CD4-positive, alpha-beta T cell (primary cell): ENCODE results near the gene HEPHL1. TPM values are rescaled to one million over a fixed set of nuclear protein-coding genes. Genes with fewer than 3 reads are reported as not detected.

Experiments
- ATAC-seq: fragments of 200-7000 bp; cut with Tn5 transposase; one replicate; pipeline ENCODE4 v1.10.0; 2022; ENCODE audit warnings: mild to moderate bottlenecking; ENCODE audit not compliant: poor library complexity
- CTCF ChIA-PET: fragments of 350-600 bp; sonication (Branson Sonifier 250); formaldehyde crosslinking; loops from one replicate; lab custom pipeline; 2021; ENCODE audit warnings: antibody characterized with exemption, inconsistent platforms; lab: Charles Lee
- POLR2A ChIA-PET: fragments of 350-600 bp; sonication (Branson Sonifier 250); formaldehyde crosslinking; loops from one replicate; lab custom pipeline; 2021; ENCODE audit warnings: antibody characterized with exemption, inconsistent platforms; lab: Charles Lee
- DNase-seq, 14 experiments: peaks; one replicate each; pipeline ENCODE4 v3.0.0-alpha.2; 2013 to 2020; ENCODE audit warnings: mixed read lengths in 2 of 14
- H3K27ac ChIP-seq, 2 donors: one replicate each; pipeline versions ENCODE4 v1.5.1 to v1.7.0; 2013; ENCODE audit warnings: low read length in 2 of 2, low read depth in 1 of 2, mild to moderate bottlenecking in 1 of 2
- H3K27me3 ChIP-seq, 2 experiments: 1 replicate in 1 of 2; 2 replicates in 1 of 2; pipeline versions ENCODE4 v1.6.1 to v1.7.0; 2013; ENCODE audit warnings: low read length in 2 of 2, control low read depth in 1 of 2, mild to moderate bottlenecking in 1 of 2, moderate library complexity in 1 of 2; ENCODE audit not compliant: insufficient read depth in 2 of 2, control insufficient read depth in 1 of 2
- H3K36me3 ChIP-seq: one replicate; pipeline ENCODE4 v1.6.1; 2013; ENCODE audit warnings: low read length, control low read depth; ENCODE audit not compliant: insufficient read depth
- H3K4me1 ChIP-seq: one replicate; pipeline ENCODE4 v1.6.1; 2013; ENCODE audit warnings: low read length, control low read depth; ENCODE audit not compliant: insufficient read depth
- H3K4me3 ChIP-seq: one replicate; pipeline ENCODE4 v1.5.1; 2013; ENCODE audit warnings: mild to moderate bottlenecking, low read length, moderate library complexity
- H3K9me3 ChIP-seq, 2 experiments: 1 replicate in 1 of 2; 2 replicates in 1 of 2; pipeline versions ENCODE4 v1.6.1 to v1.7.0; 2013; ENCODE audit warnings: low read length in 2 of 2, mild to moderate bottlenecking in 2 of 2, control low read depth in 1 of 2, moderate library complexity in 1 of 2; ENCODE audit not compliant: control insufficient read depth in 1 of 2, insufficient read depth in 1 of 2
- H3K27ac Mint-ChIP-seq: one replicate; pipeline ENCODE4 v1.8.0; 2020; ENCODE audit warnings: mixed read lengths
- H3K27me3 Mint-ChIP-seq: one replicate; pipeline ENCODE4 v1.8.0; 2021; ENCODE audit warnings: mixed read lengths
- H3K36me3 Mint-ChIP-seq: one replicate; pipeline ENCODE4 v1.8.0; 2021; ENCODE audit warnings: low read depth, mixed read lengths
- H3K4me1 Mint-ChIP-seq: one replicate; pipeline ENCODE4 v1.8.0; 2021; ENCODE audit warnings: low read depth, mixed read lengths
- H3K4me3 Mint-ChIP-seq: one replicate; pipeline ENCODE4 v1.8.0; 2020; ENCODE audit warnings: mild to moderate bottlenecking, mixed read lengths
- H3K9me3 Mint-ChIP-seq: one replicate; pipeline ENCODE4 v1.8.0; 2020; ENCODE audit warnings: mixed read lengths
- CTCF ChIP-seq: fragments of 200-600 bp; IDR thresholded peaks from one replicate; pipeline ENCODE4 v1.8.0; 2022; ENCODE audit warnings: antibody characterized with exemption, mild to moderate bottlenecking
- intact Hi-C, 2 experiments: fragments of 100-400 bp; cut with DNase I in 1 of 2; cut with micrococcal nuclease in 1 of 2; formaldehyde crosslinking; loops; one replicate each; pipeline versions ENCODE4 v1.15.1 to v1.9.0; 2023 to 2025; cut with DNase I, micrococcal nuclease
- total RNA-seq, 174 experiments: library from RNA in 2 of 174; stranded (reverse) in 2 of 174; gene quantifications; one replicate each; pipeline ENCODE4 v1.2.3 and lab custom pipeline; 2021 to 2026

The HEPHL1 gene
- total RNA-seq, 2 experiments from 2014 or later, result not detected

- CTCF ChIA-PET, result no interaction called here
Observed at GRCh38 chr11:94007426-94007825, 13.7 kb upstream of the HEPHL1 start.

GRCh38 chr11:94007906-94008305 is 13.2 kb upstream of the HEPHL1 start:
- H3K9me3 Mint-ChIP-seq, result peaks cover 2% of the 10 kb centered on the region
- POLR2A ChIA-PET, result no interaction called here
- H3K4me1 Mint-ChIP-seq, result no peaks in the 10 kb centered on the region
- H3K36me3 Mint-ChIP-seq, result no peaks in the 10 kb centered on the region
- no peak for TF ChIP-seq CTCF
- no peak overlapping the region for H3K27ac ChIP-seq
- DNase-seq (no peak), ATAC-seq (no peak)
- H3K36me3 ChIP-seq, result no peaks in the 10 kb centered on the region
- no peak overlapping the region for H3K27ac Mint-ChIP-seq
- no peaks in the 10 kb centered on the region for H3K4me1 ChIP-seq
- H3K27me3 Mint-ChIP-seq, result peaks cover 28% of the 10 kb centered on the region
- H3K27me3 ChIP-seq, result no peaks in the 10 kb centered on the region
- CTCF ChIA-PET, result no interaction called here
- intact Hi-C loops, result no loop called here
- no peaks in the 10 kb centered on the region for H3K9me3 ChIP-seq
- no peak overlapping the region for H3K4me3 Mint-ChIP-seq
- no peak overlapping the region for H3K4me3 ChIP-seq

More at GRCh38 chr11:94007426-94007825, 13.7 kb upstream of the HEPHL1 start:
- intact Hi-C loops, result no loop called here
- DNase-seq, result no peak
- Histone ChIP-seq H3K4me1 (no peaks in the 10 kb centered on the region), H3K4me3 (no peak overlapping the region), H3K27me3 (no peaks in the 10 kb centered on the region), H3K9me3 (no peaks in the 10 kb centered on the region), H3K27ac (no peak overlapping the region), H3K36me3 (no peaks in the 10 kb centered on the region)
- Mint-ChIP-seq H3K27ac (no peak overlapping the region), H3K4me3 (no peak overlapping the region), H3K27me3 (peaks cover 27% of the 10 kb centered on the region), H3K4me1 (no peaks in the 10 kb centered on the region), H3K36me3 (no peaks in the 10 kb centered on the region), H3K9me3 (peaks cover 2% of the 10 kb centered on the region)
- TF ChIP-seq CTCF, result no peak
- POLR2A ChIA-PET, result no interaction called here
- ATAC-seq, result no peak

GRCh38 chr11:94010136-94010535 is 11.0 kb upstream of the HEPHL1 start:
- Mint-ChIP-seq H3K36me3 (no peaks in the 10 kb centered on the region), H3K4me1 (no peaks in the 10 kb centered on the region), H3K9me3 (peaks cover 4% of the 10 kb centered on the region), H3K27ac (no peak overlapping the region), H3K27me3 (peaks cover 28% of the 10 kb centered on the region), H3K4me3 (no peak overlapping the region)
- no peak for ATAC-seq
- Histone ChIP-seq H3K9me3 (no peaks in the 10 kb centered on the region), H3K4me1 (no peaks in the 10 kb centered on the region), H3K4me3 (no peak overlapping the region), H3K27me3 (no peaks in the 10 kb centered on the region), H3K27ac (no peak overlapping the region), H3K36me3 (no peaks in the 10 kb centered on the region)
- CTCF ChIA-PET, result no interaction called here
- intact Hi-C loops, result no loop called here
- no peak for TF ChIP-seq CTCF
- DNase-seq, result no peak
- POLR2A ChIA-PET, result no interaction called here
